ENCODE results near the gene CEACAM19. TPM values are rescaled to one million over a fixed set of nuclear protein-coding genes. Genes with fewer than 3 reads are reported as not detected.
"Not testable (repeated sequence)": the region's sequence is repeated elsewhere in the genome, so short reads cannot be mapped to it uniquely, and the experiment has no call there.

Gene CEACAM19
- total RNA-seq, 1 experiment from 2014 or later = 0.12 TPM

- no peak for DNase-seq (ENCODE audit: low read depth)
Measured at GRCh38 chr19:44700547-44700946, 29.3 kb downstream of the CEACAM19 start.

GRCh38 chr19:44701228-44701627 is 29.9 kb downstream of the CEACAM19 start:
- DNase-seq (ENCODE audit: low read depth) = no peak

GRCh38 chr19:44702551-44703176 is 31.4 kb downstream of the CEACAM19 start:
- peak; percentile 94 for DNase-seq (ENCODE audit: low read depth)

- no peak for DNase-seq (ENCODE audit: low read depth)
Measured at GRCh38 chr19:44703336-44704078, 32.2 kb downstream of the CEACAM19 start.

- DNase-seq (ENCODE audit: low read depth) = no peak
Measured at GRCh38 chr19:44704982-44705381, 33.7 kb downstream of the CEACAM19 start.

- DNase-seq (ENCODE audit: low read depth) = no peak
Measured at GRCh38 chr19:44705502-44706010, 34.3 kb downstream of the CEACAM19 start.

GRCh38 chr19:44706506-44707236 is 35.4 kb downstream of the CEACAM19 start:
- DNase-seq (ENCODE audit: low read depth) = no peak

GRCh38 chr19:44707794-44708193 is 36.5 kb downstream of the CEACAM19 start:
- no peak for DNase-seq (ENCODE audit: low read depth)

- no peak for DNase-seq (ENCODE audit: low read depth)
Measured at GRCh38 chr19:44708940-44709339, 37.7 kb downstream of the CEACAM19 start.

- not testable (repeated sequence) for DNase-seq (ENCODE audit: low read depth)
Measured at GRCh38 chr19:44709434-44710266, 38.4 kb downstream of the CEACAM19 start.

GRCh38 chr19:44710483-44710882 is 39.2 kb downstream of the CEACAM19 start:
- no peak for DNase-seq (ENCODE audit: low read depth)

- DNase-seq (ENCODE audit: low read depth) = no peak
Measured at GRCh38 chr19:44712864-44713515, 41.7 kb downstream of the CEACAM19 start.

- no peak for DNase-seq (ENCODE audit: low read depth)
Measured at GRCh38 chr19:44714597-44715169, 43.4 kb downstream of the CEACAM19 start.

- DNase-seq (ENCODE audit: low read depth) = no peak
Measured at GRCh38 chr19:44717603-44718002, 46.3 kb downstream of the CEACAM19 start.

GRCh38 chr19:44718441-44719261 is 47.4 kb downstream of the CEACAM19 start:
- peak; percentile 92 for DNase-seq (ENCODE audit: low read depth)

- no peak for DNase-seq (ENCODE audit: low read depth)
Measured at GRCh38 chr19:44719262-44719701, 48.0 kb downstream of the CEACAM19 start.

- DNase-seq (ENCODE audit: low read depth) = not testable (repeated sequence)
Measured at GRCh38 chr19:44720396-44720795, 49.1 kb downstream of the CEACAM19 start.

GRCh38 chr19:44720945-44721344 is 49.7 kb downstream of the CEACAM19 start:
- DNase-seq (ENCODE audit: low read depth) = no peak

GRCh38 chr19:44721369-44721768 is 50.1 kb downstream of the CEACAM19 start:
- not testable (repeated sequence) for DNase-seq (ENCODE audit: low read depth)
